Caco-2 (cell line): ENCODE data around the gene CPT1B. TPM values are rescaled to one million over a fixed set of nuclear protein-coding genes. Genes with fewer than 3 reads are reported as not detected.
"Not testable (repeated sequence)": the region's sequence is repeated elsewhere in the genome, so short reads cannot be mapped to it uniquely, and the experiment has no call there.

Experiments used
- BruUV-seq: library from RNA; stranded (reverse); fragments of 400-500 nt; replicated peaks from 2 replicates; lab custom pipeline; 2021; lab: Mats Ljungman, UMichigan
- CTCF ChIA-PET: fragments of 300-600 bp; sonication (Branson Sonifier 250); formaldehyde crosslinking; loops from one replicate; lab custom pipeline; 2022; ENCODE audit warnings: antibody characterized with exemption; lab: Charles Lee
- POLR2A ChIA-PET: fragments of 300-600 bp; sonication (Branson Sonifier 250); formaldehyde crosslinking; loops from one replicate; lab custom pipeline; 2022; ENCODE audit warnings: antibody characterized with exemption; lab: Charles Lee
- DNase-seq, 2 experiments: peaks; one replicate each; pipeline versions ENCODE4 v3.0.0 to v3.0.0-alpha.2; 2020 to 2022
- H3K27me3 ChIP-seq: replicated peaks from 2 replicates; pipeline ENCODE4 v1.6.0; 2011; ENCODE audit warnings: low read length; ENCODE audit not compliant: control insufficient read depth, insufficient read depth
- H3K36me3 ChIP-seq: 2 replicates; pipeline ENCODE4 v1.5.1; 2011; ENCODE audit warnings: low read length; ENCODE audit not compliant: control insufficient read depth, insufficient read depth
- H3K4me1 ChIP-seq: fragments of 250-450 bp; sonication (Bioruptor Pico); 2 replicates; pipeline ENCODE4 v1.5.1; 2020; ENCODE audit warnings: mild to moderate bottlenecking
- H3K4me3 ChIP-seq: 2 replicates; pipeline ENCODE4 v1.5.1; 2011; ENCODE audit warnings: low read depth, mild to moderate bottlenecking, control low read depth, low read length
- H3K9me3 ChIP-seq: fragments of 250-450 bp; sonication (Bioruptor Pico); 2 replicates; pipeline ENCODE4 v1.5.1; 2020; ENCODE audit warnings: mild to moderate bottlenecking, moderate library complexity
- H3K27ac Mint-ChIP-seq: one replicate; pipeline ENCODE4 v1.8.0; 2022; ENCODE audit warnings: mixed read lengths; ENCODE audit not compliant: unreplicated experiment
- H3K27me3 Mint-ChIP-seq: one replicate; pipeline ENCODE4 v1.8.0; 2022; ENCODE audit warnings: mixed read lengths; ENCODE audit not compliant: insufficient read depth, unreplicated experiment
- H3K36me3 Mint-ChIP-seq: one replicate; pipeline ENCODE4 v1.8.0; 2022; ENCODE audit warnings: mild to moderate bottlenecking, mixed read lengths; ENCODE audit not compliant: insufficient read depth, unreplicated experiment
- H3K4me1 Mint-ChIP-seq: one replicate; pipeline ENCODE4 v1.8.0; 2022; ENCODE audit warnings: low read depth, mixed read lengths; ENCODE audit not compliant: unreplicated experiment
- H3K4me3 Mint-ChIP-seq: one replicate; pipeline ENCODE4 v1.8.0; 2022; ENCODE audit warnings: mild to moderate bottlenecking, moderate library complexity, mixed read lengths; ENCODE audit not compliant: unreplicated experiment
- H3K9me3 Mint-ChIP-seq: one replicate; pipeline ENCODE4 v1.8.0; 2022; ENCODE audit warnings: mixed read lengths; ENCODE audit not compliant: unreplicated experiment
- CTCF ChIP-seq, 2 experiments: fragments of 200-600 bp in 1 of 2; IDR thresholded peaks; 1 replicate in 1 of 2; 2 replicates in 1 of 2; pipeline versions ENCODE4 v1.5.1 to v1.8.0; 2011 to 2022; ENCODE audit warnings: antibody characterized with exemption in 1 of 2, control low read depth in 1 of 2, inconsistent platforms in 1 of 2, low read depth in 1 of 2, low read length in 1 of 2, mild to moderate bottlenecking in 1 of 2, moderate library complexity in 1 of 2; ENCODE audit not compliant: insufficient read depth in 1 of 2, severe bottlenecking in 1 of 2, unreplicated experiment in 1 of 2
- intact Hi-C: fragments of 100-400 bp; cut with micrococcal nuclease; formaldehyde crosslinking; loops from one replicate; pipeline ENCODE4 v1.10.0; 2022; ENCODE audit not compliant: unreplicated experiment
- total RNA-seq: library from RNA; stranded (reverse); gene quantifications from 2 replicates; pipeline ENCODE4 v1.2.3, GENCODE V29; 2022

Gene CPT1B
- total RNA-seq, 1 experiment from 2014 or later, result 19.8 TPM

- no peak for TF ChIP-seq CTCF (IDR thresholded peaks at IDR 0.05; ENCODE audit: insufficient read depth in 1 of 2, low read depth in 1 of 2, low read length in 1 of 2, severe bottlenecking in 1 of 2, unreplicated experiment in 1 of 2)
- peaks cover 32% of the 10 kb centered on the region for H3K4me1 Mint-ChIP-seq
- Histone ChIP-seq H3K4me3 (no peak overlapping the region), H3K4me1 (peaks cover 47% of the 10 kb centered on the region), H3K27me3 (no peaks in the 10 kb centered on the region), H3K36me3 (no peaks in the 10 kb centered on the region), H3K9me3 (no peaks in the 10 kb centered on the region)
- no peak for DNase-seq
- no peak overlapping the region for H3K4me3 Mint-ChIP-seq
- ChIA-PET POLR2A (no interaction called here), CTCF (no interaction called here)
- intact Hi-C loops, result no loop called here
- H3K27ac Mint-ChIP-seq, result no peak overlapping the region
- H3K9me3 Mint-ChIP-seq, result no peaks in the 10 kb centered on the region
- peaks cover 26% of the 10 kb centered on the region for H3K36me3 Mint-ChIP-seq
- BruUV-seq, result no TSS peak
- no peaks in the 10 kb centered on the region for H3K27me3 Mint-ChIP-seq
Observed at GRCh38 chr22:50535113-50535512, 43.1 kb downstream of the CPT1B start.

- Mint-ChIP-seq H3K4me1 (peaks cover 32% of the 10 kb centered on the region), H3K36me3 (peaks cover 28% of the 10 kb centered on the region), H3K4me3 (peak overlapping the region; percentile 81), H3K27ac (peak overlapping the region; percentile 86)
- CTCF ChIA-PET, H3K4me3 ChIP-seq, H3K36me3 ChIP-seq, H3K27me3 Mint-ChIP-seq, H3K9me3 Mint-ChIP-seq, BruUV-seq, H3K9me3 ChIP-seq, H3K27me3 ChIP-seq: not testable (repeated sequence)
- intact Hi-C loops, result loop anchor here (2.0 to 5.0 kb wide), 2 partner anchors 29 to 88 kb away; partner anchors contain the start of gene SYCE3
- POLR2A ChIA-PET, result interaction anchor here (0.7 kb wide), 1 partner anchor 26 kb away, joined by 3 read pairs; the partner anchor contains the start of gene NCAPH2
- peak; percentile 38 to 49 for DNase-seq
- peaks cover 37% of the 10 kb centered on the region for H3K4me1 ChIP-seq
Observed at GRCh38 chr22:50533856-50534711, 44.1 kb downstream of the CPT1B start.

GRCh38 chr22:50532824-50533796 is 45.1 kb downstream of the CPT1B start:
- TSS peak; percentile 65 for BruUV-seq
- H3K27me3 Mint-ChIP-seq, result no peaks in the 10 kb centered on the region
- no peaks in the 10 kb centered on the region for H3K27me3 ChIP-seq
- peak overlapping the region; percentile 81 for H3K4me3 Mint-ChIP-seq
- peak; percentile 45 to 62 for DNase-seq
- intact Hi-C loops, result loop anchor here (2.0 to 5.0 kb wide), 2 partner anchors 30 to 89 kb away; partner anchors contain the start of gene SYCE3
- H3K4me1 ChIP-seq, result peaks cover 29% of the 10 kb centered on the region
- no peaks in the 10 kb centered on the region for H3K36me3 ChIP-seq
- peaks cover 30% of the 10 kb centered on the region for H3K4me1 Mint-ChIP-seq
- peak overlapping the region; percentile 86 for H3K27ac Mint-ChIP-seq
- H3K36me3 Mint-ChIP-seq, result peaks cover 28% of the 10 kb centered on the region
- H3K9me3 ChIP-seq, result no peaks in the 10 kb centered on the region
- H3K4me3 ChIP-seq, result no peak overlapping the region
- H3K9me3 Mint-ChIP-seq, result no peaks in the 10 kb centered on the region
- TF ChIP-seq CTCF (IDR thresholded peaks at IDR 0.05; ENCODE audit: insufficient read depth in 1 of 2, low read depth in 1 of 2, low read length in 1 of 2, severe bottlenecking in 1 of 2, unreplicated experiment in 1 of 2), result no peak
- ChIA-PET CTCF (interaction anchor here (0.6 kb wide), 1 partner anchor 30 kb away, joined by 4 read pairs; the partner anchor contains the start of gene SYCE3), POLR2A (interaction anchor here (1.2 kb wide), 1 partner anchor 30 kb away, joined by 4 read pairs; the partner anchor contains the start of gene SYCE3)
